Measurements from ENCODE around the gene TNRC6B.
A peak's percentile ranks its signal among the peaks of the same experiment; 100 is the strongest.

TNRC6B gene

GRCh38 chr22:40347300-40347699 is 169.6 kb downstream of the TNRC6B start:
- peak overlapping the region; percentile 82 for H3K4me3 ChIP-seq (ENCODE audit: low read depth, low read length)
- no peak for DNase-seq (ENCODE audit: low read depth)
- TF ChIP-seq MYC (IDR thresholded peaks at IDR 0.05; ENCODE audit: low read depth, low read length) (no peak), MAX (IDR thresholded peaks at IDR 0.05; ENCODE audit: low read depth, low read length) (no peak)

- TF ChIP-seq CTCF (IDR thresholded peaks at IDR 0.05; ENCODE audit: low read depth, low read length) (peak; percentile 75), MYC (IDR thresholded peaks at IDR 0.05; ENCODE audit: low read depth, low read length) (peak; percentile 49; the same call in 1 of the 2 replicates), POLR2A (IDR thresholded peaks at IDR 0.05; ENCODE audit: extremely low read depth, insufficient read length) (no peak), MAX (IDR thresholded peaks at IDR 0.05; ENCODE audit: low read depth, low read length) (no peak)
- peak overlapping the region; percentile 82 for H3K4me3 ChIP-seq (ENCODE audit: low read depth, low read length)
- DNase-seq (ENCODE audit: low read depth), result peak; percentile 70
These were observed 170.4 kb downstream of the TNRC6B start for GRCh38 chr22:40348025-40348658.

- no peak overlapping the region for H3K4me3 ChIP-seq (ENCODE audit: low read depth, low read length)
- TF ChIP-seq CTCF (IDR thresholded peaks at IDR 0.05; ENCODE audit: low read depth, low read length) (no peak), MAX (IDR thresholded peaks at IDR 0.05; ENCODE audit: low read depth, low read length) (no peak), POLR2A (IDR thresholded peaks at IDR 0.05; ENCODE audit: extremely low read depth, insufficient read length) (no peak), MYC (IDR thresholded peaks at IDR 0.05; ENCODE audit: low read depth, low read length) (no peak)
- DNase-seq (ENCODE audit: low read depth), result no peak
These were observed 175.0 kb downstream of the TNRC6B start for GRCh38 chr22:40352763-40353162.

GRCh38 chr22:40361100-40361499 is 183.4 kb downstream of the TNRC6B start:
- no peak overlapping the region for H3K4me3 ChIP-seq (ENCODE audit: low read depth, low read length)
- DNase-seq (ENCODE audit: low read depth), result no peak
- TF ChIP-seq CTCF (IDR thresholded peaks at IDR 0.05; ENCODE audit: low read depth, low read length), result no peak
- no peak for TF ChIP-seq MYC (IDR thresholded peaks at IDR 0.05; ENCODE audit: low read depth, low read length)
- TF ChIP-seq MAX (IDR thresholded peaks at IDR 0.05; ENCODE audit: low read depth, low read length), result no peak
- TF ChIP-seq POLR2A (IDR thresholded peaks at IDR 0.05; ENCODE audit: extremely low read depth, insufficient read length), result no peak

- TF ChIP-seq POLR2A (IDR thresholded peaks at IDR 0.05; ENCODE audit: extremely low read depth, insufficient read length), result no peak
- no peak for TF ChIP-seq CTCF (IDR thresholded peaks at IDR 0.05; ENCODE audit: low read depth, low read length)
- no peak overlapping the region for H3K4me3 ChIP-seq (ENCODE audit: low read depth, low read length)
- DNase-seq (ENCODE audit: low read depth), result no peak
These were observed 185.3 kb downstream of the TNRC6B start for GRCh38 chr22:40363059-40363458.

GRCh38 chr22:40364431-40364830 is 186.7 kb downstream of the TNRC6B start:
- DNase-seq (ENCODE audit: low read depth), result no peak
- TF ChIP-seq MYC (IDR thresholded peaks at IDR 0.05; ENCODE audit: low read depth, low read length), result no peak
- no peak for TF ChIP-seq CTCF (IDR thresholded peaks at IDR 0.05; ENCODE audit: low read depth, low read length)
- no peak for TF ChIP-seq MAX (IDR thresholded peaks at IDR 0.05; ENCODE audit: low read depth, low read length)
- TF ChIP-seq POLR2A (IDR thresholded peaks at IDR 0.05; ENCODE audit: extremely low read depth, insufficient read length), result no peak
- H3K4me3 ChIP-seq (ENCODE audit: low read depth, low read length), result no peak overlapping the region
